Measurements from ENCODE around the gene FNDC1. TPM values are rescaled to one million over a fixed set of nuclear protein-coding genes. Genes with fewer than 3 reads are reported as not detected.

Gene FNDC1
- total RNA-seq, 2 donors from 2014 or later = 0.52 TPM; not detected in 1

GRCh38 chr6:159311618-159312017 is 142.4 kb downstream of the FNDC1 start:
- H3K4me1 ChIP-seq = no peaks in the 10 kb centered on the region
- no peaks in the 10 kb centered on the region for H3K36me3 ChIP-seq (replicated peaks in 1 of 2; ENCODE audit: insufficient read depth in 1 of 2, low read depth in 2 of 2)
- TF ChIP-seq POLR2A (IDR thresholded peaks at IDR 0.05) (no peak), CTCF (IDR thresholded peaks at IDR 0.05) (no peak)
- intact Hi-C loops (cut with DNase I) = no loop called here
- no peaks in the 10 kb centered on the region for H3K27me3 ChIP-seq
- H3K4me3 ChIP-seq = no peak overlapping the region
- ATAC-seq = no peak
- 34 to 44% methylated on average over 4 of the region's 4 CpGs for WGBS, 2 donors
- no peaks in the 10 kb centered on the region for H3K9me3 ChIP-seq
- H3K27ac ChIP-seq = no peak overlapping the region
- DNase-seq = no peak

GRCh38 chr6:159312206-159312605 is 143.0 kb downstream of the FNDC1 start:
- no peaks in the 10 kb centered on the region for H3K4me1 ChIP-seq
- H3K27me3 ChIP-seq = no peaks in the 10 kb centered on the region
- H3K36me3 ChIP-seq (replicated peaks in 1 of 2; ENCODE audit: insufficient read depth in 1 of 2, low read depth in 2 of 2) = no peaks in the 10 kb centered on the region
- H3K4me3 ChIP-seq = no peak overlapping the region
- DNase-seq = no peak
- H3K27ac ChIP-seq = no peak overlapping the region
- intact Hi-C loops (cut with DNase I) = no loop called here
- 5 to 15% methylated on average over 1 of the region's 1 CpG for WGBS, 2 donors
- ATAC-seq = no peak
- no peaks in the 10 kb centered on the region for H3K9me3 ChIP-seq
- TF ChIP-seq CTCF (IDR thresholded peaks at IDR 0.05) (no peak), POLR2A (IDR thresholded peaks at IDR 0.05) (no peak)

GRCh38 chr6:159313018-159313417 is 143.8 kb downstream of the FNDC1 start:
- ATAC-seq (no peak), DNase-seq (no peak)
- H3K27ac ChIP-seq = no peak overlapping the region
- intact Hi-C loops (cut with DNase I) = no loop called here
- H3K4me1 ChIP-seq = no peaks in the 10 kb centered on the region
- H3K27me3 ChIP-seq = no peaks in the 10 kb centered on the region
- no peak for TF ChIP-seq POLR2A (IDR thresholded peaks at IDR 0.05)
- TF ChIP-seq CTCF (IDR thresholded peaks at IDR 0.05) = no peak
- no peak overlapping the region for H3K4me3 ChIP-seq
- H3K36me3 ChIP-seq (replicated peaks in 1 of 2; ENCODE audit: insufficient read depth in 1 of 2, low read depth in 2 of 2) = no peaks in the 10 kb centered on the region
- H3K9me3 ChIP-seq = no peaks in the 10 kb centered on the region
- WGBS, 2 donors = 60 to 62% methylated on average over 6 of the region's 6 CpGs

GRCh38 chr6:159315562-159315961 is 146.4 kb downstream of the FNDC1 start:
- Histone ChIP-seq H3K4me1 (no peaks in the 10 kb centered on the region), H3K36me3 (replicated peaks in 1 of 2; ENCODE audit: insufficient read depth in 1 of 2, low read depth in 2 of 2) (no peaks in the 10 kb centered on the region), H3K9me3 (no peaks in the 10 kb centered on the region), H3K27ac (no peak overlapping the region), H3K4me3 (no peak overlapping the region), H3K27me3 (no peaks in the 10 kb centered on the region)
- intact Hi-C loops (cut with DNase I) = no loop called here
- DNase-seq (no peak), ATAC-seq (no peak)
- 85% methylated on average over 23 to 26 of the region's 26 CpGs for WGBS, 2 donors
- TF ChIP-seq CTCF (IDR thresholded peaks at IDR 0.05) (no peak), POLR2A (IDR thresholded peaks at IDR 0.05) (no peak)

- Histone ChIP-seq H3K27ac (no peak overlapping the region), H3K4me3 (no peak overlapping the region), H3K36me3 (replicated peaks in 1 of 2; ENCODE audit: insufficient read depth in 1 of 2, low read depth in 2 of 2) (no peaks in the 10 kb centered on the region), H3K4me1 (no peaks in the 10 kb centered on the region), H3K27me3 (no peaks in the 10 kb centered on the region), H3K9me3 (no peaks in the 10 kb centered on the region)
- intact Hi-C loops (cut with DNase I) = no loop called here
- ATAC-seq (no peak), DNase-seq (no peak)
- WGBS, 2 donors = 64 to 76% methylated on average over 7 of the region's 7 CpGs
- TF ChIP-seq POLR2A (IDR thresholded peaks at IDR 0.05) (no peak), CTCF (IDR thresholded peaks at IDR 0.05) (no peak)
Observed at GRCh38 chr6:159317430-159317829, 148.2 kb downstream of the FNDC1 start.
